ENCODE results near the gene LUC7L3. TPM values are rescaled to one million over a fixed set of nuclear protein-coding genes. Genes with fewer than 3 reads are reported as not detected.
"Not testable (repeated sequence)": the region's sequence is repeated elsewhere in the genome, so short reads cannot be mapped to it uniquely, and the experiment has no call there.

LUC7L3 gene
- total RNA-seq, 1 experiment from 2014 or later = 63.2 TPM

DNA sequence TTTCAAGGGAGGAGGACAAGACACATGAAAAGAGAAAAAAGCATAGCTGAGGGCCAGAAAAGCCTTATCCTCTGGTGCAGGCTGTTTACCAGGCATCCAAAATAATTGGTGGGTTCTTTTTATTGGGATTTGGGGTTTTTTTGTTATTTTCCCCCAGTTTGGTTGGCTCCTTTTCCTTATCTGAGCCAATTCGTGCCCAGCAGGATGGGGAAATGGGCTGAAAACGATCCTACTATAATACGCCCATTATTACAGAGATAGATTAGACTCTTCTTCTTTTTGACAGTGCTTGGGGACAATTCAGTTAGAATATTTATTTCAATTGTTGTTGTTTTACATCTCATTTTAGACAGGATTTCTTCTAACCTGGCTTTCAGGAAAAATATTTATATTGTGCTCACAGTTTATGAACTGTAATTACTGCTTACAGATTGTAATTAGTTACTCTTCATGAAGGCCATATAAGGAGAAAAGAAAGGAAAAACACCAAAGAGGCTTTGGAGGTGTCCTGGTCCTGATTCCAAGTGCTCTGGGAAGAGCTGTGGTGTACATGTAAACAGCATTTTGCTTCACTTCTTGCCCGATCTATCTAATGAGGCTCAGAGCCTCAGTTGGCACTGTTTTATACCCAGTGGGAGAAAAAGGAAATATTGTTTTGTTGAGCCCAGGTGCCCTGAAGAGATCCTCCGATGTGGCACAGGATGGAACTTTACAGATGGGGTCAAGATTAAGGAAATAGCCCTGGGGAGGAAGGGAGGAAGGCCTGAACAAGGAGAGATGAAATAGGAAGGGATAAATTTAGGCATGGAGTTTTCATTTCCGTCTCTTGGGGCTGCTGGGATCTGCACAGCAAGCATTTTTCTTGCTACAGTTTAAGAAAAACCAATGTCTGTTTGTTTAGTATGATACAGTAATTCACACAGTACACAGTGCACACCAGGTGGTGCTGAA, 11.1 kb upstream of the LUC7L3 start:
- peak; percentile 27 for DNase-seq (ENCODE audit: low spot score)

DNA sequence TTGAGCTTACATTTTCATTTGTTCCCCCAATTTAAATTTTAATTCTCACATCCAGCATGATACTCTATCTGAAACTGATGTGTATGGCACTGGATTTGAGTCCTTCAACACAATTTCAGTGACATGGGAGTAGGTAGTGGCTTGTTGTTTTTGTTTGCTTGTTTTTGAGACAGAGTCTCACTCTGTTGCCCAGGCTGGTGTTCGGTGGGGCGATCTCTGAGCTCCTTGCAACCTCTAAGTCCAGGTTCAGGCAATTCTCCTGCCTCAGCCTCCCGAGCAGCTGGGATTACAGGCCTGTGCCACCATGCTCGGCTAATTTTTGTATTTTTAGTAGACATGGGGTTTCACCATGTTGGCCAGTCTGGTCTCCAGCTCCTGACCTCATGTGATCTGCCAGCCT, 10.3 kb upstream of the LUC7L3 start:
- not testable (repeated sequence) for DNase-seq (ENCODE audit: low spot score)

DNA sequence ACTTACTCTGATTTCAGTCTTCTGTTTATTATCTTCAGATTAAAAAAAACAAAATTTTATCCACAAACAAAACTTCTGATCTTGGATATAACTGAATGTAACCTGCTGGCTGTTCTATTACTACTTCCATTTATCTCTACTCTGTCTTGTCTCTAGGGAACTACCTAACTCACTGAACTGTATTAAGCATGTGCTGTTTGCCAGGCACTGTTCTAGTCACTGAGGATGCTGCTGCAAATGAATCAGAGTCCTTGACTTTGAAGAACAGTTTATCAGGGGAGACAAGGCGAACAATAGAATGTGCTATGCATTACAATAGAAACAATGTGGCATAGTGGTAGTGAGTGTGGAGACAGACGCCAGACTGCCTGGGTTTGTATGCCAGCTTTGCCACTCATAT, 9.4 kb upstream of the LUC7L3 start:
- no peak for DNase-seq (ENCODE audit: low spot score)

DNA sequence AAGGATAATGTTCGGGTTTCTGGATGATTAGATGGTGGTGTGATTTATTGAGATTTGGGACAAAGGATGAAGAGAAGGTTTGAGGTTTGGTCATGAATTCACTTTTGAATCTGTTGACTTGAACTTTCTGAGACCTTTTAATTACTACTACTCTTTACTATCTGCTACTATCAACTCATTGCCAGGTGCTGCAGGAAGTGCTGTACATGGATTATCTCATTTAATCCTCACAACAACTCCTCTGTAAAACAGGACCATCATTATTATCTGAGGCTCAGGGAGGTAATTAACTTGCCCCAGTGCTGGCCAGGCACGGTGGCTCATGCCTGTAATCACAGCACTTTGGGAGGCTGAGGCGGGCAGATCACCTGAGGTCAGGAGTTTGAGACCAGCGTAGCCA, 8.8 kb upstream of the LUC7L3 start:
- DNase-seq (ENCODE audit: low spot score) = no peak

DNA sequence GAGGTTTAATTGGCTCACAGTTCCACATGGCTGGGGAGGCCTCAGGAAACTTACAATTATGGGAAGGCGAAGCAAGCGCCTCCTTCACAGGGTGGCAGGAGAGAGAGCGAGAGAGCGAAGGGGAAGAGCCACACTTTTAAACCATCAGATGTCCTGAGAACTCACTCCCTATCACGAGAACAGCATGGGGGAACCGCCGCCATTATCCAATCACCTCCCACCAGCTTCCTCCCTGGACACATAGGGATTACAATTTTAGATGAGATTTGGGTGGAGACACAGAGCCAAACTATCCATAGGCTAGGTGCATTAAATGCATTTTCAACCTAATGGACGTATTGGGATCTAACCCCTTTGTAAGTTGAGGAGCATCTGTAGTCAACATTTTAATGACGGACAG, 6.8 kb upstream of the LUC7L3 start:
- no peak for DNase-seq (ENCODE audit: low spot score)

DNA sequence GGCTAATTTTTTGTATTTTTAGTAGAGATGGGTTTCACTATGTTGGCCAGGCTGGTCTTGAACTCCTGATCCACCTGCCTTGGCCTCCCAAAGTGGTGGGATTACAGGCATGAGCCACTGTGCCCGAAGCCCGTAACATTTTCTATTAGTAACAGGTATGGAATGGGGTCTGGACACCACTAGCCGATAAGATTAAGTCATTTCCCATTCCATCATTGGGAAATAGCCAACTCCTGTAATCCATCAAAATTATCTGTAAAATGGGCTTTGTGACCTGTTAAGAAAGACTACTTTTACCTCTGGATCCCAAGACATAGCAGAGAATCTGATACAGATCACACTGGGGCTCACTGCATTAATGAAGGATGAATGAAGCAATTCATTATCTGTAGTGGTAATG, 3.9 kb upstream of the LUC7L3 start:
- no peak for DNase-seq (ENCODE audit: low spot score)

DNA sequence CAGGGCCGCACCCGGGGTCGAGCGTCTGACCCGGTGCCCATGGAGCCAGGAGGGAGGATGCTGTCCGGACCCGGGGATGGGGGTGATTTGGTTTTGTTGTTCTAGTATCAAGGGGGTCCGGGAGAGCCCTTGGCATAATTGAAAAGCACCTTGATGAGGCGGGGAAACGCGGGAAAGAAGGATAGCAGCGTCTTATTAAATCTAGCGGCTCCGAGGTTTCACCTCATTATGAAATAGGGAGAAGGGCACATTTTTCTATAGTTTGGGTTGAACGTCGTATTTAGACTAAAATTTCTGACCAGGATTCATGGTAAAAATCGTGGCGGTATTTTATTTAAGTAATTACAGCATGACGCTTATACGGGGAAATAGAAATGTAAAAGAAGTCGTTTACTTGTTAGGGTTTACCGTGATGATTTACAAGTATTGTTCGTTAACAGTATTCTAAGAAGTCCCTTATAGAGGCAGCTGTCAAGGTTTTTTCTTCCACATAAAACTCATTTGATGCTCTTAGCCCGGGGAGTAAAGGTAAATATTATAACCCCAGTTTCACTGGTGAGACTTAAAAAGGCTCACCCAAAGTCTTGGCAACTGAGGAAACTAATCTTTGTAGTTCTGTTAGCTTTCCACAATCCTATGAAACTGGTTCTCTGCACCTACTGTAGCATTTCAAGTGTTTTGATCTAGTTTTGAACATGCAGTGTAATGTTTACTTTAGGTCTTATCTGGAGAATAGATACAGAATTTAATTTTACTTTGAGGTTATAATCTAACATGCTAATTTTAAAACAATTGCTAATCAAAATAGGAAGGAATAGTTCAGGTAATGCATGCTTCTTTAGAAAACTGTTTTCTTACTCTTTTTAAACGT, 756 bp downstream of the LUC7L3 start:
- DNase-seq (ENCODE audit: low spot score) = no peak

DNA sequence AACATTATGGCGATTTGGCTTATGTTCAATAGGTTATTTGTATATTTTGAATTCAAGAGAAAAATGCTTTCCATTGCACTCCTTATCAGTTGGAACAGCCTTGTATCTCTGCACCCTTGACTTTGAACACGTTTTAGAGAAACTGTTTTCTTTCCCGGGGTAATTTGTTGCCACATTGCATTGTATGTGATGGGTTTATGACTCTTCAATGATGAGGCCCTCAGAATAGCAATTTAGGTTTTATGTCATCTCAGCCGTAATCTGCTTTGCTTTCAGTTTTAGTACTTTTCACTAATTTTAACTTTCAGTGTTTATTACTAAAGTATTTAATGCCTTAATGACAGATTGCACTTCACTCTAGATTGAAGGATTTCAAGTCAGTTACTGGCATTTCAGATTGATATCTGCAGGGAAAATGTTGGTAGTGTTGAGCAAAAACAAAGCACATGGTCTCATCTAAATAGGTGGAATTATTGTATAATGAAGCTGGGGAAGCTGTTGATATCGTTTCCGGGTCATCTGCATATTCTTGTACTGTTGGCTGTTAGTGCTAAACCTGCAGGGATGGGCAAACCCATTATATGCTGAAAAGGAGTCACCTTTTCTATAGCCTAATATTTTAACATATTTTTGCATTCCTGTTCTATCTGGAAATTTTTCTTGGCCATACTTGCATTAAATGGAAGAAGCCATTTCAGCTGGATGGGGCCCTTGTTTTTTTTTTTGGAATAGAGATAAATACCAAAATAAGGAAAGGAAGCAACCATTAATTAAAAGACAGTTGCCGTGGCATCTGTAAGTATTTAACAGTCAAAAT, 2.0 kb downstream of the LUC7L3 start:
- DNase-seq (ENCODE audit: low spot score) = no peak

DNA sequence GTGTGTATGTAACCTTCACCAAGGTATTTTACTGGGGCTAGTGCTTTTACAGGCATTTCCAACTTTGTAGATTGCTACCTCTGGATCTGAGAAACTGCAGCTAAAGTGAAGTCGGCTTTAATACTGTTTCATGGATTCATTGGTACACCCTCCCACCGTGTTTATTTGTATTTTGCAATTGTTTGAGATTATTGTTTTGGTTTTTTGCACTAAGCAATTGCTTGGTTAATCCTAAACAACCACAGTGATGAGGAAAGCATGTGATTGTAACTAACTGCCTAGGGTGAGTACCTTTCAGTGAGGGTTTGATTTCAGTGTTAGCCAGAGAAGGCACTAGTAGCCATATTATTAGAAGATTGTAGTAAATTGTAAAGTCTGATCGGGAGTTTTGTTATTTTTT, 3.3 kb downstream of the LUC7L3 start:
- no peak for DNase-seq (ENCODE audit: low spot score)

DNA sequence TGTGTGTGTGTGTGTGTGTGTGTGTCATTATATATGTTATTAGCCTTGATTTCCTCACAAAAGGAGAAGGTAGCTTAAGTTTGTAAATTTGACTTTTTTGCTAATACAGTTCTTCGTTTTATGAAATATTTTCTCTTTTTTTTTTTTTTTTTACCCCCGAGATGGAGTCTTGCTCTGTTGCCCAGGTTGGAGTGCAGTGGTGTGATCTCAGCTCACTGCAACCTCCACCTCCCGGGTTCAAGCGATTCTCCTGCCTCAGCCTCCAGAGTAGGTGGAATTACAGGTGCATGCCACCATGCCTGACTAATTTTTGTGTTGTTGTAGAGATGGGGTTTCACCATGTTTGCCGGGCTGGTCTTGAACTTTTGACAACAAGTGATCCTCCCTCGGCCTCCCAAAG, 5.2 kb downstream of the LUC7L3 start:
- DNase-seq (ENCODE audit: low spot score) = not testable (repeated sequence)

DNA sequence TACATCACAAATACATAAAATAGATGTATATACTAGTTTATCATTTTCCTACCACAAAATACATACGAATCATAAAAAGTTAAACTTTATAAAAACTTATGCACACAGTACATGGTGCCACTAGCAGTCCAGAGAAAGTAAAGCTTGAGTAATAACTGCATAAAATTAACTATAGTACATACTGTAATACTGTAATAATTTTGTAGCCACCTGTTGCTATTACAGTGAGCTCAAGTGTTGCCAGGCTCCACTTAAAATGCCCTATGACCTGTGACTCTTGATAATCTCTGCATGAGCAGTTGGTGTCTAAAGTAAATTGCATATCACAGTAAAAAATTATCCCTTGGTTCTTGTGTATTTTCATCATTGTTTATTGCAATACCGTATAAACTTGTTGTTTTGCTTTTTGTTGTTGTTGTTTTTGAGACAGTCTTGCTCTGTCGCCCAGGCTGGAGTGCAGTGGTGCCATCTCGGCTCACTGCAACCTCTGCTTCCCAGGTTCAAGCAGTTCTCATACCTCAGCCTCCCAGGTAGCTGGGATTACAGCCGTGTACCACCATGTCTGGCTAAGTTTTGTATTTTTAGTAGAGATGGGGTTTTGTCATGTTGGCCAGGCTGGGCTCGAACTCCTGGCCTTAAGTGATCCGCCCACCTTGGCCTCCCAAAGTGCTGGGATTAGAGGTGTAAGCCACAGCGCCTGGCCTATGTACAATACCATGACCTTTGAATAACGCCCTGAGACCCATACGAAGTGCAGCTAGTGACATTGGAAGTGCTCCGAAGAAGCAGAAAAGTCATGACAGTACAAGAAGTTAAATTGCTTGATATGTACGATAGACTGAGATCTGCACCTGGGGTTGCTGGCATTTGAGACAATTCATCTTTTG, 6.6 kb downstream of the LUC7L3 start:
- DNase-seq (ENCODE audit: low spot score) = no peak

DNA sequence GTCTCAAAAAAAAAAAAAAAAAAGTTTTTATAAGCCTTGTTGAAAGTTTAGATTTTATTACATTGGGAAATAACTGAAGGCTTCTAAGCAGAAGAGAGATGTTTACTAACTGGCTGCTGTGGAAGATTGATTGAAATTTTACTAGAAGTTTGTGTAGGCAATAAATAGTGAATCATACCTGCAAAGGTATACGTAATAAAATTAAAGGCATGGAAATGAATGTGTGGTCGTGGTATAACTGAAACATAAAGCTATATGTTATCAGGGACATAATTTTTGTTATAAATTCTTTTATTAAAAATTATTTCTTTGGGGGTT, 8.7 kb downstream of the LUC7L3 start:
- no peak for DNase-seq (ENCODE audit: low spot score)

DNA sequence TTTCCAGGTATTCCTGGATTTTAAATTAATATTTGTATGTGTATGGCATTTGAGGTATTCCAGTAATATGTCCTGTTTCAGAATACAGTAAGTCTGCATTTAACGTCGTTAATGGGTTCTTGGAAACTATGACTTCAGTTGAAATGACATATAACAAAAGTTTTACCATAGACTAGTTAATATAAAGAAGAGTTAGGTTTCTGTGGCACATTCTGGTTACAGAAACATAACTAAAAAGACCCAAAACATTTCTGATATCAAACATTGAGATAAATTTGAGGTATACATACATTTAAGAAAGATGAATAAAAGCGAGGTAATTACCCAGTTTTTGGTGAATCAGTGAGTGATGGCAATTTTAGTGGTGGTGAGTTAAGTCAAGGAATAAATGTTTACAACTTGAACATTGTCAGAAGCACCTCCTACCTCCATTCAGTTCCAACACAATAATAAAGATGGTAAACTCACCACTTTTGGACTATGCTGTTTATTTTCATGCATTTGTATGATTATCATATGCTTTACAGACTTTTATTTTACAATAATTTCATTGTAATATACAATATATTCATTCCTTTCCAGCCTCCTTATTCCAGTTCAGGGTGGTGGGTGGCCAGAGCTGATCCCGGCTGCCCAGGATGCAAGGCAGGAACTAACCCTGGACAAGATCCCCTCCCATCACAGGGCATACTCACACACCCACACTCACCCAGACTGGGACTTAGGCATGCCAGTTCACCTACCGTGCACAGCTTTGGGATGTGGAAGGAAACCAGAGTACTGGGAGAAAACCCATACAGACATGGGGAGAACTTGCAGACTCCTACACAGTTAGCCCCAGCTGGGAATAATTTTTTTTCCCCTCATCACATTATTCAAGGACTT, 9.7 kb downstream of the LUC7L3 start:
- DNase-seq (ENCODE audit: low spot score) = no peak

DNA sequence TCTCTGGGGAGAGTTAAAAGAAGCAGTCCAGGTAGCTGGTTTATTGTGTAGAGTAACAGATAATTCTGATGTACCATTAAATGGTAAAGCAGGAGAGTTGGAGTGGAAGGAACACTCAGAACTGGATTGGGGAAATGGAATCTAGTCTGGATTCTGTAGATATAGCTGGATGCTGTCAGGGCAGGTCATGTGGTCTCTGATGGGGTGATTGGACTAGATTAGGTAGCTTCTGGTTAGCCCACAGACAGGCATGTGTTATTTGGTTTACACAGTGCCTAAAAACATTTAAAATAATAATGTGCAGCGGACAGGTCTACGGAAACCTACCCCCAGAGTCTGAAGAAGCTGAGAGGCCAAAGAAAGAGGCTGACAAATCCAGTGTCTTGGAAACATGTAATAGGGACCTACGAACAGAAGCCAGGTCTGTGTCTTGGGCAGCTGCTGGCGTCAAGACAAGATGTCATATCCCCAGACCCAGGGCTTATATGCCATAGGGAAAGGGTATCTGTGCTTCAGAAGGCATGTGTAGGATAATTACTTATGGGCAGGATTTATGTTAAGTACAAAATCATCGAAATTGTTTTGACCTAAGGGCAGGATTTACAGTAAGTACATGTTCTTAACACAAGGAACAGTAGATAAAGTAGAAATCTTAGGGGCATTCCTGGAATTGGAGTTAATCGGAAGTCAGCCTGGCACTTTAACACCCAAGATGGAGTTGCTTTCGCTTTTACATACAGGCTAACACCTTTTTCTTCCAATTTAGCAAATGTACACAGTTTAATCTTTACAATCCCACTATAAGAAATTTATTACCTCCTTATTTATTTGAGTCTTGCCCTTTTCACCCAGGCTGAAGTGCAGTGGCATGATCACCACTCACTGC, 12.4 kb downstream of the LUC7L3 start:
- DNase-seq (ENCODE audit: low spot score) = no peak

DNA sequence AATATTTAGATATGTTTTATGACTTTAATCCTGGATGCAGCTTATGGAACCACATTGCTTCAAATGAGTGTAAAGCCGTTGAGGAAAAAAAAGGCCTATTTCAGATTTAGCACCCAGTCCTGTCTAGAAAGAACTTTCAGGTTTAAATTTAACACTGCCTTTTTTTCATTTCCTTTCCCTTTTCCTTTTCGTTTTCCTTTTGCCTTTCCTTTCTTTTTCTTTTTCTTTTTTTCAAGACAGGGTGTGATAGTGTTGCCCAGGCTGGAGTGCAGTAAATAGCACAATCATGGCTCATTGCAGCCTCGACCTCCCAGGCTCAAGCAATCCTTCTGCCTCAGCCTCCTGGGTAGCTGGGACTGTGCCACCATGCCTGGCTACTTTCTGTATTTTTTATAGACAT, 15.9 kb downstream of the LUC7L3 start:
- no peak for DNase-seq (ENCODE audit: low spot score)

DNA sequence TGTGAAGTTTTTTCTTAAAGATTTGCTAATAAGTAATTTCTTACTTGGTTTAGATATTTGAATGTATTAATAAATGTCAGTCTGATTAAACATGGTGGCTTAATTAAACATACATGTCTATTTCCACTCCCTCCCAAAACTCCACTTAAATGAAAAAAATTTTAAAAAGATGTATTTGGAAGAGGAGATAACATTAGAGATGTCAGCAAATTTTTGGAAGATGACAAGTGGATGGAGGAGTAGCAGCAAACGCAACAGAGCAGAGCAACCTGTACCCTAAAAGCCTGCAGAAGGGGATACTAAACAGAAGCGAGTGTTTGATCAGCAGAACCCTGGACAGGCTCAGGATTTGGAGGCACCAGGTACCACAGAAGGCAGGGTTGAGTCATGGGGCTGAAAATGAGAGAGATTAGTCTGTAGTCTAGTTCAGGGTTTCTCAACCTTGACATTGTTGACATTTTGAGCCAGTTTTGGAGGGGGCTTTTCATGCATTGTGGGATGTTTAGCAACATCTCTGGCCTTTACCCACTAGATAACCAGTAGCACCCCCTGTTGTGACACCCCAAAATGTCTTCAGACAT, 17.8 kb downstream of the LUC7L3 start:
- DNase-seq (ENCODE audit: low spot score) = no peak

DNA sequence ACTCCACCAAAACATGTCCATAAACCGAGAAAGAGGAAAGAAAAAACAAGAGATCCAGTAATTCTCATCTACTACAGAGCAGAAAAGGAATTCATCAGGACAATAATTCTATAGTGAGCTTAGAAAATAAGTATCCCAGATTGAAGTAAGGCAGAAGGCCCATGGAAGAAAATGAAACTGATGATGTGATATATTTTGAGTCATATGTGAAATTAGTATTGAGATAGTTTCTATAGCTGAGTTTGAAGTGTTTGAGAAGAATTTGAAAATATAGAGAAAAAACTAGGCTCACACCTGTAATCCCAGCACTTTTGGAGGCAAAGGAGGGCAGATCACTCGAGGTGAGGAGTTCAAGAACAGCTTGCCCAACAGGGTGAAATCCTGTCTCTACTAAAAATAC, 19.7 kb downstream of the LUC7L3 start:
- DNase-seq (ENCODE audit: low spot score) = no peak

DNA sequence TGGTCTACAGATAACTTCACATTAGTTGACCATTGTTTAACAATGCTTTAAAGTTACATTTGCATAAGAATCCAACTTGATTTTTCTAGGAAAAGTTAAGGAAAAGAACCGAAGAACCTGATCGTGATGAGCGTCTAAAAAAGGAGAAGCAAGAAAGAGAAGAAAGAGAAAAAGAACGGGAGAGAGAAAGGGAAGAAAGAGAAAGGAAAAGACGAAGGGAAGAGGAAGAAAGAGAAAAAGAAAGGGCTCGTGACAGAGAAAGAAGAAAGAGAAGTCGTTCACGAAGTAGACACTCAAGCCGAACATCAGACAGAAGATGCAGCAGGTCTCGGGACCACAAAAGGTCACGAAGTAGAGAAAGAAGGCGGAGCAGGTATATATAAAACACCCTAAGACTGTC, 26.2 kb downstream of the LUC7L3 start:
- no peak for DNase-seq (ENCODE audit: low spot score)

DNA sequence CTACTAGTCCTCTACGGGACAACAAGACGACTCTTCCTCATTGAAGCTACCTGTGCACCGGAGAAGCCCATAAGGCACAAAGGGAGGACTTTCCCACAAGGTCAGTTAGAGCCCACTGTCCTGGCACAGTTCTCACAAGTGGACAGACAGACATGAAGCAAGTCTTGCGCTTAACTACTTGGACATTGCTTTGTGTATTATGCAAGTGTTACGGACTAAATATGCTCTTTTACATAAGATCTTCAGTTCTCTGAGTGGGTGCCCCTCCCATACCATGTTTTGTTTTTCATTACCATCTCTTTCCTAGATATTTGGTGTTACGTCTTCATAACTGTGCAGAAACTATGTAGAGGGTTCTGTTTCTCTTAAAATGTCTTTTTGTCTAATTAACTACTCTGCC, 29.8 kb downstream of the LUC7L3 start:
- no peak for DNase-seq (ENCODE audit: low spot score)
